K562 (cell line): ENCODE results near the gene TRAPPC4. TPM values are rescaled to one million over a fixed set of nuclear protein-coding genes. Genes with fewer than 3 reads are reported as not detected.

ENCODE experiments used
- ARHGAP35 ChIP-seq: fragments of 450-650 bp; IDR thresholded peaks from 2 replicates; pipeline ENCODE4 v1.6.1; 2018; ENCODE audit not compliant: partially characterized antibody
- ILF3 ChIP-seq: fragments of 450-650 bp; IDR thresholded peaks from 2 replicates; pipeline ENCODE4 v1.6.1; 2018; ENCODE audit warnings: antibody characterized with exemption, mild to moderate bottlenecking, moderate library complexity, borderline replicate concordance
- KDM5B ChIP-seq: fragments of 200-600 bp; sonication (generic); IDR thresholded peaks from 2 replicates; pipeline ENCODE4 v1.6.1; 2012; ENCODE audit warnings: low read depth, mild to moderate bottlenecking, moderate library complexity, low read length, control low read depth, inconsistent platforms; ENCODE audit not compliant: insufficient replicate concordance
- NONO ChIP-seq, 2 experiments: fragments of 200-400 bp in 1 of 2; fragments of 450-650 bp in 1 of 2; formaldehyde crosslinking in 1 of 2; IDR thresholded peaks; 2 replicates each; pipeline ENCODE4 v1.6.1; 2017; ENCODE audit warnings: low read depth in 2 of 2, mild to moderate bottlenecking in 2 of 2, moderate library complexity in 2 of 2, low read length in 1 of 2
- NR3C1 ChIP-seq: sonication (generic); formaldehyde crosslinking; IDR thresholded peaks from 2 replicates; pipeline ENCODE4 v1.8.1; 2022; ENCODE audit warnings: missing genetic modification reagents
- PRPF4 ChIP-seq: fragments of 200-400 bp; formaldehyde crosslinking; IDR thresholded peaks from one replicate; pipeline ENCODE4 v1.6.1; 2017; ENCODE audit warnings: low read length, low read depth, mild to moderate bottlenecking; ENCODE audit not compliant: insufficient read depth, poor library complexity, severe bottlenecking
- SLC30A9 ChIP-seq: fragments of 250-450 bp; sonication (Bioruptor Pico); IDR thresholded peaks from 2 replicates; pipeline ENCODE4 v1.8.0; 2022; ENCODE audit warnings: mild to moderate bottlenecking, moderate library complexity
- SP1 ChIP-seq: sonication (generic); formaldehyde crosslinking; IDR thresholded peaks from 2 replicates; pipeline ENCODE4 v1.8.1; 2022; ENCODE audit warnings: mild to moderate bottlenecking, missing genetic modification reagents
- ZEB2 ChIP-seq: fragments of 450-650 bp; IDR thresholded peaks from 2 replicates; pipeline ENCODE4 v1.6.1; 2016
- ZFP1 ChIP-seq: fragments of 450-650 bp; formaldehyde crosslinking; IDR thresholded peaks from 2 replicates; pipeline ENCODE4 v1.4.0; 2020; ENCODE audit warnings: mild to moderate bottlenecking, mixed read lengths
- ZNF143 ChIP-seq: sonication (generic); formaldehyde crosslinking; IDR thresholded peaks from 2 replicates; pipeline ENCODE4 v1.9.0; 2022; ENCODE audit warnings: mild to moderate bottlenecking, missing genetic modification reagents
- ZNF263 ChIP-seq: sonication (generic); formaldehyde crosslinking; IDR thresholded peaks from 2 replicates; pipeline ENCODE4 v1.8.0; 2022; ENCODE audit warnings: mild to moderate bottlenecking, missing genetic modification reagents, borderline replicate concordance
- ZNF324 ChIP-seq: fragments of 250-450 bp; sonication (Bioruptor Pico); IDR thresholded peaks from 2 replicates; pipeline ENCODE4 v1.4.0; 2020; ENCODE audit warnings: mild to moderate bottlenecking
- ZNF445 ChIP-seq: fragments of 250-450 bp; sonication (Bioruptor Pico); IDR thresholded peaks from 2 replicates; pipeline ENCODE4 v1.4.0; 2020; ENCODE audit warnings: low read depth, mild to moderate bottlenecking, moderate library complexity
- polyA plus RNA-seq, 8 experiments: library from polyadenylated mRNA; depleted of rRNA in 4 of 8; stranded (reverse) in 5 of 8; unstranded in 3 of 8; fragments of >200 nt; fragmentation: Nextera tagmentation in 2 of 8; fragmentation: Illumina TruSeq in 1 of 8; extraction: Ambion mirVana in 2 of 8; extraction: Trizol in 1 of 8; gene quantifications; 2 replicates each; pipeline versions ENCODE4 v1.2.1 to v1.2.3, GENCODE V29; 2011 to 2014; ENCODE audit warnings: inconsistent platforms in 1 of 8, missing spikeins in 1 of 8
- total RNA-seq, 7 experiments: library from RNA; depleted of rRNA in 6 of 7; stranded (reverse); fragments of >200 nt in 6 of 7; fragmentation: Illumina TruSeq in 2 of 7; extraction: Trizol in 2 of 7; gene quantifications; 2 replicates each; pipeline versions ENCODE4 v1.2.1 to v1.2.3, GENCODE V29; 2011 to 2021; ENCODE audit warnings: low replicate concordance in 1 of 7
- TF ChIP-seq, protein P1 (sequence below), 2 experiments: fragments of 250-450 bp in 1 of 2; fragments of 450-650 bp in 1 of 2; sonication (Bioruptor Pico) in 1 of 2; IDR thresholded peaks; 2 replicates each; pipeline versions ENCODE4 v1.6.1 to v1.8.0; 2016 to 2021; ENCODE audit warnings: mild to moderate bottlenecking in 2 of 2, moderate library complexity in 2 of 2, missing compliant biosample characterization in 1 of 2, missing genetic modification characterization in 1 of 2
- TF ChIP-seq, protein P2 (sequence below): fragments of 450-650 bp; formaldehyde crosslinking; IDR thresholded peaks from 2 replicates; pipeline ENCODE4 v1.4.0; 2020; ENCODE audit warnings: mild to moderate bottlenecking, moderate library complexity
- TF ChIP-seq, protein P3 (sequence below): sonication (generic); formaldehyde crosslinking; IDR thresholded peaks from 2 replicates; pipeline ENCODE4 v1.8.1; 2023; ENCODE audit warnings: mild to moderate bottlenecking, missing genetic modification reagents
- TF ChIP-seq, protein P4 (sequence below): sonication (generic); formaldehyde crosslinking; IDR thresholded peaks from 2 replicates; pipeline ENCODE4 v1.8.0; 2022; ENCODE audit warnings: mild to moderate bottlenecking, missing genetic modification reagents

The TRAPPC4 gene
- total and polyA plus RNA-seq, 9 of the 15 experiments (the other 6 are each of a cell fraction or from before 2014, with no cell fraction given): 121 to 524 (median 142) TPM

DNA sequence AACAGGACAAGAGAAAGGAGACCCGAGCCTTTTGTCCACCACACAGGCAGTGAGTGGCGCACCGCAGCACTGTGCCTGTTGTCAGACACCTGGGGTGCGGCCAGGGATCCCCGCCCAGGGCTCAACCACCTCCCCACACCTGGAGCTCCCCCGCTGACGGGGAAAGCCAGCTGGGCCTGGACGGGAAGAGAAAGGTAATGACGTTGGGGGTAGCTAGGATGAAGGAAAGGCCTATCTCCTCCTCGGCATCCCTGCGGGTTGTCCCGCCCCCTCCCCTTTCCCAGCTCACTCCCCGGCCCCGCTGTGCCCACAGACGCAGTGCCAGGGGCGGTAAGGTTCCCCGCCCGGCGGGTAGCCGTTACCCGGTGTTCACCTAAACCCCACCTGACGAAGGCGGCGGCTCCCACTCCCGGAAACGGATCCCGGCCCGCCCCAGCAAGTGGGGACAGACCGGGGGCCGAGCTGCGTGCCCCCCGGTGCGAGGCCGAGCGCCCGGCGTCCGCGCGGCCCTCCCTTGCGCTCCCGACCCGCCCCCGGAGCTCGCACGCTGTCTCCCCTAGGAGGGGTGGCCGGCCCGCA, 37.9 kb downstream of the TRAPPC4 start (continued):
- TF ChIP-seq, protein P1, sequence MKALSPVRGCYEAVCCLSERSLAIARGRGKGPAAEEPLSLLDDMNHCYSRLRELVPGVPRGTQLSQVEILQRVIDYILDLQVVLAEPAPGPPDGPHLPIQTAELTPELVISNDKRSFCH (CRISPR knock-in tag; IDR thresholded peaks at IDR 0.05): no peak
- TF ChIP-seq, protein P1 (tag; IDR thresholded peaks at IDR 0.05): 0 out of 2 replicates have a peak, but pooled peaks have one; percentile 17
- TF ChIP-seq, protein P2, sequence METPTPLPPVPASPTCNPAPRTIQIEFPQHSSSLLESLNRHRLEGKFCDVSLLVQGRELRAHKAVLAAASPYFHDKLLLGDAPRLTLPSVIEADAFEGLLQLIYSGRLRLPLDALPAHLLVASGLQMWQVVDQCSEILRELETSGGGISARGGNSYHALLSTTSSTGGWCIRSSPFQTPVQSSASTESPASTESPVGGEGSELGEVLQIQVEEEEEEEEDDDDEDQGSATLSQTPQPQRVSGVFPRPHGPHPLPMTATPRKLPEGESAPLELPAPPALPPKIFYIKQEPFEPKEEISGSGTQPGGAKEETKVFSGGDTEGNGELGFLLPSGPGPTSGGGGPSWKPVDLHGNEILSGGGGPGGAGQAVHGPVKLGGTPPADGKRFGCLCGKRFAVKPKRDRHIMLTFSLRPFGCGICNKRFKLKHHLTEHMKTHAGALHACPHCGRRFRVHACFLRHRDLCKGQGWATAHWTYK: peak; percentile 84
- TF ChIP-seq SLC30A9 (CRISPR knock-in tag): 0 out of 2 replicates have a peak, but pooled peaks have one; percentile 31
- TF ChIP-seq ILF3: peak; percentile 65; the same call in 1 of the 2 replicates
- TF ChIP-seq, protein P3, sequence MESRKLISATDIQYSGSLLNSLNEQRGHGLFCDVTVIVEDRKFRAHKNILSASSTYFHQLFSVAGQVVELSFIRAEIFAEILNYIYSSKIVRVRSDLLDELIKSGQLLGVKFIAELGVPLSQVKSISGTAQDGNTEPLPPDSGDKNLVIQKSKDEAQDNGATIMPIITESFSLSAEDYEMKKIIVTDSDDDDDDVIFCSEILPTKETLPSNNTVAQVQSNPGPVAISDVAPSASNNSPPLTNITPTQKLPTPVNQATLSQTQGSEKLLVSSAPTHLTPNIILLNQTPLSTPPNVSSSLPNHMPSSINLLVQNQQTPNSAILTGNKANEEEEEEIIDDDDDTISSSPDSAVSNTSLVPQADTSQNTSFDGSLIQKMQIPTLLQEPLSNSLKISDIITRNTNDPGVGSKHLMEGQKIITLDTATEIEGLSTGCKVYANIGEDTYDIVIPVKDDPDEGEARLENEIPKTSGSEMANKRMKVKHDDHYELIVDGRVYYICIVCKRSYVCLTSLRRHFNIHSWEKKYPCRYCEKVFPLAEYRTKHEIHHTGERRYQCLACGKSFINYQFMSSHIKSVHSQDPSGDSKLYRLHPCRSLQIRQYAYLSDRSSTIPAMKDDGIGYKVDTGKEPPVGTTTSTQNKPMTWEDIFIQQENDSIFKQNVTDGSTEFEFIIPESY (CRISPR knock-in tag): 0 out of 2 replicates have a peak, but pooled peaks have one; percentile 24
- TF ChIP-seq NONO (IDR thresholded peaks at IDR 0.05; ENCODE audit: low read depth in 2 of 2, low read length in 1 of 2): peak in 1 of 2 experiments; percentile 68; a peak in 1 of 4 replicates
- 0 out of 2 replicates have a peak, but pooled peaks have one; percentile 23 for TF ChIP-seq ZEB2
- TF ChIP-seq KDM5B: peak; percentile 6
- TF ChIP-seq, protein P4, sequence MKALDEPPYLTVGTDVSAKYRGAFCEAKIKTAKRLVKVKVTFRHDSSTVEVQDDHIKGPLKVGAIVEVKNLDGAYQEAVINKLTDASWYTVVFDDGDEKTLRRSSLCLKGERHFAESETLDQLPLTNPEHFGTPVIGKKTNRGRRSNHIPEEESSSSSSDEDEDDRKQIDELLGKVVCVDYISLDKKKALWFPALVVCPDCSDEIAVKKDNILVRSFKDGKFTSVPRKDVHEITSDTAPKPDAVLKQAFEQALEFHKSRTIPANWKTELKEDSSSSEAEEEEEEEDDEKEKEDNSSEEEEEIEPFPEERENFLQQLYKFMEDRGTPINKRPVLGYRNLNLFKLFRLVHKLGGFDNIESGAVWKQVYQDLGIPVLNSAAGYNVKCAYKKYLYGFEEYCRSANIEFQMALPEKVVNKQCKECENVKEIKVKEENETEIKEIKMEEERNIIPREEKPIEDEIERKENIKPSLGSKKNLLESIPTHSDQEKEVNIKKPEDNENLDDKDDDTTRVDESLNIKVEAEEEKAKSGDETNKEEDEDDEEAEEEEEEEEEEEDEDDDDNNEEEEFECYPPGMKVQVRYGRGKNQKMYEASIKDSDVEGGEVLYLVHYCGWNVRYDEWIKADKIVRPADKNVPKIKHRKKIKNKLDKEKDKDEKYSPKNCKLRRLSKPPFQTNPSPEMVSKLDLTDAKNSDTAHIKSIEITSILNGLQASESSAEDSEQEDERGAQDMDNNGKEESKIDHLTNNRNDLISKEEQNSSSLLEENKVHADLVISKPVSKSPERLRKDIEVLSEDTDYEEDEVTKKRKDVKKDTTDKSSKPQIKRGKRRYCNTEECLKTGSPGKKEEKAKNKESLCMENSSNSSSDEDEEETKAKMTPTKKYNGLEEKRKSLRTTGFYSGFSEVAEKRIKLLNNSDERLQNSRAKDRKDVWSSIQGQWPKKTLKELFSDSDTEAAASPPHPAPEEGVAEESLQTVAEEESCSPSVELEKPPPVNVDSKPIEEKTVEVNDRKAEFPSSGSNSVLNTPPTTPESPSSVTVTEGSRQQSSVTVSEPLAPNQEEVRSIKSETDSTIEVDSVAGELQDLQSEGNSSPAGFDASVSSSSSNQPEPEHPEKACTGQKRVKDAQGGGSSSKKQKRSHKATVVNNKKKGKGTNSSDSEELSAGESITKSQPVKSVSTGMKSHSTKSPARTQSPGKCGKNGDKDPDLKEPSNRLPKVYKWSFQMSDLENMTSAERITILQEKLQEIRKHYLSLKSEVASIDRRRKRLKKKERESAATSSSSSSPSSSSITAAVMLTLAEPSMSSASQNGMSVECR: peak; percentile 51
- TF ChIP-seq ZNF445: no peak
- 0 out of 2 replicates have a peak, but pooled peaks have one; percentile 28 for TF ChIP-seq ZNF324
- TF ChIP-seq PRPF4: peak; percentile 66
- no peak for TF ChIP-seq ARHGAP35
- TF ChIP-seq SP1 (CRISPR knock-in tag): peak; percentile 50; the same call in 1 of the 2 replicates
- no peak for TF ChIP-seq ZFP1 (CRISPR knock-in tag)
- peak; percentile 21 for TF ChIP-seq ZNF143
- TF ChIP-seq ZNF263: 0 out of 2 replicates have a peak, but pooled peaks have one; percentile 23
- TF ChIP-seq NR3C1 (CRISPR knock-in tag): no peak
